Thyroid gland (tissue), 4 donors: ENCODE data around the gene SUSD3. TPM values are rescaled to one million over a fixed set of nuclear protein-coding genes. Genes with fewer than 3 reads are reported as not detected.

ENCODE experiments used
- DNase-seq, 2 donors: peaks; one replicate each; pipeline ENCODE4 v3.0.0-alpha.2; 2019
- H3K27ac ChIP-seq, 3 donors: fragments of 200-600 bp; sonication (generic); 1 replicate in 2 of 3; 2 replicates in 1 of 3; pipeline ENCODE4 v1.5.1; 2016 to 2019; ENCODE audit warnings: mild to moderate bottlenecking in 1 of 3, moderate library complexity in 1 of 3
- H3K27me3 ChIP-seq: fragments of 200-600 bp; sonication (generic); one replicate; pipeline ENCODE4 v1.5.1; 2019
- H3K36me3 ChIP-seq, 2 donors: fragments of 200-600 bp; sonication (generic); one replicate each; pipeline ENCODE4 v1.5.1; 2016 to 2019
- H3K4me1 ChIP-seq, 2 donors: fragments of 200-600 bp; sonication (generic); one replicate each; pipeline ENCODE4 v1.5.1; 2017 to 2019
- H3K4me3 ChIP-seq, 3 donors: fragments of 200-600 bp; sonication (generic); replicated peaks in 1 of 3; 1 replicate in 2 of 3; 2 replicates in 1 of 3; pipeline ENCODE4 v1.5.1; 2016; ENCODE audit warnings: mild to moderate bottlenecking in 1 of 3
- H3K9me3 ChIP-seq: fragments of 200-600 bp; sonication (generic); one replicate; pipeline ENCODE4 v1.5.1; 2017
- CTCF ChIP-seq, 6 experiments: fragments of 200-600 bp in 3 of 6; fragments of 450-650 bp in 3 of 6; sonication (generic) in 3 of 6; IDR thresholded peaks; one replicate each; pipeline ENCODE4 v1.5.1; 2016 to 2019; ENCODE audit warnings: antibody characterized with exemption in 6 of 6, mild to moderate bottlenecking in 2 of 6, inconsistent platforms in 1 of 6, moderate library complexity in 1 of 6
- POLR2A ChIP-seq, 2 donors: fragments of 450-650 bp; IDR thresholded peaks; one replicate each; pipeline ENCODE4 v1.6.1; 2017; ENCODE audit warnings: antibody characterized with exemption in 2 of 2, mild to moderate bottlenecking in 2 of 2, moderate library complexity in 1 of 2
- WGBS, 2 donors: methylation state at CpG; one replicate each; pipeline ENCODE4 v1.1.5; 2017; 5-methylcytosine and 5-hydroxymethylcytosine counted together
- intact Hi-C: fragments of 100-400 bp; cut with DNase I; formaldehyde crosslinking; loops from one replicate; pipeline ENCODE4 v1.15.1; 2023
- total RNA-seq, 4 donors: library from RNA; depleted of rRNA; stranded (reverse); fragments of >200 nt; gene quantifications; one replicate each; pipeline ENCODE4 v1.2.3, GENCODE V29; 2016

SUSD3 gene
- total RNA-seq, 4 donors from 2014 or later, result 3.6 to 12.6 (median 5.5) TPM

- peak in 1 of 2 donors; percentile 2 for DNase-seq
- intact Hi-C loops, result no loop called here
- peaks cover 7 to 10% of the 10 kb centered on the region in 2 donors for H3K4me1 ChIP-seq
- no peak overlapping the region for H3K27ac ChIP-seq
- no peak overlapping the region for H3K4me3 ChIP-seq
- no peaks in the 10 kb centered on the region for H3K9me3 ChIP-seq
- 90 to 94% methylated on average over 10 of the region's 10 CpGs for WGBS, 2 donors
- no peaks in the 10 kb centered on the region for H3K27me3 ChIP-seq
- no peaks in the 10 kb centered on the region for H3K36me3 ChIP-seq
- TF ChIP-seq POLR2A (IDR thresholded peaks at IDR 0.05) (no peak), CTCF (IDR thresholded peaks at IDR 0.05) (no peak)
These were observed 22.6 kb downstream of the SUSD3 start for GRCh38 chr9:93081081-93081529.

DNA sequence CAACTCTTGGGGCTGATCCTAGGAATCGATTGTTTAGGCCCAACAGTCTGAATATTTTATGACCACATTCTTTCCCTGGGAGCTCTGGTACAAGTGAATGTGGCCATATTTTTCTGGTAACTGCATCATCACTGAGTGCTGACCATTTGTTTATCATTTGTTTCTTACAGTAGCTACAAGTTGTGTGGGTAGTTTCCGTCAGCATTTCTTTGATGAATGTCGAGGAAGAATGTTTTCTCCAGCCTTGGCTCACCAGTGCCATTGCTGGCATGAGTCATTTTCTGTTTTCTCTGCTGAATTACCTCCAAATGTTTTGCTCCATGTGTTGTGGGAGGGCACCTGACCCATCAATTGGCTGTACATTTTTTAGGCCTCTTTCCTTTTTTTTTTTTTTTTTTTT, 23.4 kb downstream of the SUSD3 start:
- no peak overlapping the region for H3K27ac ChIP-seq
- intact Hi-C loops, result no loop called here
- 93 to 94% methylated on average over 3 of the region's 3 CpGs for WGBS, 2 donors

GRCh38 chr9:93082841-93083411, 24.4 kb downstream of the SUSD3 start:
- intact Hi-C loops, result no loop called here
- Histone ChIP-seq H3K36me3 (no peaks in the 10 kb centered on the region), H3K4me1 (peaks cover 7 to 10% of the 10 kb centered on the region in 2 donors), H3K9me3 (no peaks in the 10 kb centered on the region), H3K27ac (no peak overlapping the region), H3K27me3 (no peaks in the 10 kb centered on the region), H3K4me3 (no peak overlapping the region)
- TF ChIP-seq CTCF (IDR thresholded peaks at IDR 0.05) (no peak), POLR2A (IDR thresholded peaks at IDR 0.05) (no peak)
- DNase-seq, result peak in 1 of 2 donors; percentile 4
- WGBS, 2 donors, result 52 to 68% methylated on average over 14 to 17 of the region's 18 CpGs

More for the DNA sequence above, 23.4 kb downstream of the SUSD3 start:
- TF ChIP-seq POLR2A (IDR thresholded peaks at IDR 0.05) (no peak), CTCF (IDR thresholded peaks at IDR 0.05) (no peak)
- H3K27me3 ChIP-seq, result no peaks in the 10 kb centered on the region
- H3K4me3 ChIP-seq, result no peak overlapping the region
- no peaks in the 10 kb centered on the region for H3K36me3 ChIP-seq
- no peak for DNase-seq
- H3K9me3 ChIP-seq, result no peaks in the 10 kb centered on the region
- H3K4me1 ChIP-seq, result peaks cover 7 to 10% of the 10 kb centered on the region in 2 donors

- 83 to 90% methylated on average over 7 to 8 of the region's 8 CpGs for whole genome bisulfite sequencing, 2 donors
- TF ChIP-seq POLR2A (IDR thresholded peaks at IDR 0.05), result no peak
- TF ChIP-seq CTCF (IDR thresholded peaks at IDR 0.05), result no peak
- DNase-seq, result peak in 1 of 2 donors; percentile 3
- Histone ChIP-seq H3K9me3 (no peaks in the 10 kb centered on the region), H3K27ac (no peak overlapping the region), H3K36me3 (no peaks in the 10 kb centered on the region), H3K4me1 (peaks cover 7 to 10% of the 10 kb centered on the region in 2 donors), H3K4me3 (no peak overlapping the region), H3K27me3 (no peaks in the 10 kb centered on the region)
- intact Hi-C loops, result no loop called here
These were observed 25.3 kb downstream of the SUSD3 start for GRCh38 chr9:93083592-93084470.

DNA sequence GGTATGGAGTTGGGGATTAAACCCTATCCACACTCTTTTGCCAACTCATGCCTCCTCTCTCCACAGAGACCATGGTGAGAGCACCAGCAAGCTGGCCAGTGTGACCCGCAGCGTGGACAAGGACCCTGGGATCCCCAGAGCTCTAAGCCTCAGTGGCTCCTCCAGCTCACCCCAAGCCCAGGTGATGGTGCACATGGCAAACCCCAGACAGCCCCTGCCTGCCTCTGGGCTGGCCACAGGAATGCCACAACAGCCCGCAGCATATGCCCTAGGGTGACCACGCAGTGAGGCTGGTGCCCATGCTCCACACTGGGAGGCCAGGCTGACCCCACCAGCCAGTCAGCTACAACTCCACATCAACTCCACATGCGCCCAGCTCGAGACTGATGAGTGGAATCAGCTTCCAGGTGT, 26.0 kb downstream of the SUSD3 start:
- peak in 1 of 2 donors; percentile 1 for DNase-seq

More for the DNA sequence above, 26.0 kb downstream of the SUSD3 start:
- Histone ChIP-seq H3K4me1 (peaks cover 7 to 10% of the 10 kb centered on the region in 2 donors), H3K27me3 (no peaks in the 10 kb centered on the region), H3K9me3 (no peaks in the 10 kb centered on the region), H3K36me3 (no peaks in the 10 kb centered on the region), H3K27ac (no peak overlapping the region), H3K4me3 (no peak overlapping the region)
- intact Hi-C loops, result no loop called here
- no peak for TF ChIP-seq CTCF (IDR thresholded peaks at IDR 0.05)
- no peak for TF ChIP-seq POLR2A (IDR thresholded peaks at IDR 0.05)
- 100% methylated on average over 2 to 6 of the region's 6 CpGs for WGBS, 2 donors
